ENCODE results near the gene MAP3K4.
A peak's percentile ranks its signal among the peaks of the same experiment; 100 is the strongest.

The MAP3K4 gene

GRCh38 chr6:160991406-160992060 lies at the start of gene MAP3K4:
Gene MAP3K4 (plus strand): TSS chr6:160991769. CDS start chr6:160991932, 163 bp downstream.
- DNase-seq (ENCODE audit: low spot score): peak; percentile 72

- DNase-seq (ENCODE audit: low spot score): no peak
These were observed 47.6 kb upstream of the MAP3K4 start for GRCh38 chr6:160943997-160944396.

- DNase-seq (ENCODE audit: low spot score): no peak
These were observed 45.9 kb upstream of the MAP3K4 start for GRCh38 chr6:160945516-160946177.

- DNase-seq (ENCODE audit: low spot score): no peak
These were observed 42.0 kb upstream of the MAP3K4 start for GRCh38 chr6:160949531-160949930.

DNA sequence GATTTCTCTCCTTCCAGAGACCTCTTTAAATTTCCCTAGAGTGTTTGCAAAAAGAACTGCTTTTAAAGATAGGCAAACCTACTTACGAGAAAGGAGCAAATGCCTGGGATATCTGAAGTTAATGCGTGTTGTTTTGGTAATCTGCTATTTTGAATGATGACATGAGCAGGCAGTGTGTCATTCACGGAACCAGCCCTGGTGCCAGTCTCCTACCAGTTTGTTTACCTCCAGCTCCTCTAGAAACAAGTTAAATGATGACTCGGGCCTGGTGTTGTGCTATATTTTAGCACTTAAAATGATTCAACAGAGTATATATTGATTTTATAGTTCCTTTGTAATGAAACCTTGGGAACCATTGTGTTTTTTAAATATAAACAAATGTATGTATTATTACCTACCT lies 41.1 kb upstream of the MAP3K4 start:
- no peak for DNase-seq (ENCODE audit: low spot score)

GRCh38 chr6:160951187-160952030 lies 40.2 kb upstream of the MAP3K4 start:
- DNase-seq (ENCODE audit: low spot score): no peak

- DNase-seq (ENCODE audit: low spot score): no peak
These were observed 38.8 kb upstream of the MAP3K4 start for GRCh38 chr6:160952633-160953281.

GRCh38 chr6:160955508-160956295 lies 35.9 kb upstream of the MAP3K4 start:
- DNase-seq (ENCODE audit: low spot score): no peak

- DNase-seq (ENCODE audit: low spot score): no peak
These were observed 35.1 kb upstream of the MAP3K4 start for GRCh38 chr6:160956300-160957035.

GRCh38 chr6:160959726-160960435 lies 31.7 kb upstream of the MAP3K4 start:
- DNase-seq (ENCODE audit: low spot score): no peak

DNA sequence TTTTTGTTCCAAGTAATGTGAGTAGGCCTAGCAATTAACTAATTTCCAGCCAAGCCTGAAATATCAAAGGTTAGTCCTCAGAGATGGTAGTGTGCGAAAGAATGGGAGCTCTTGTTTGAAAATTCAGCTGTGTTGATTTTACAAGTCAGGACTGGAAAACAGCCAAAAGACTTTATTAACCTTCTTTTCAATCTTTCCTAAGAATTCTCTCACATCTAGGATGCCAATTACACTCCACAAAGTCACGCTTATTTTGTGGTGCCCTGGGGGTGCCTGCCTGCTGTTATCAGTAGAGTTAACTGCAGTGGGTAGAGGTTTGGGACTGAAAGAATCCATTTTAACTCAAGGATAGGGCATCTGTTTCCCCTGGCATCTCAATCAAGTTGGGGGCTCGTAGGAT lies 30.7 kb upstream of the MAP3K4 start:
- DNase-seq (ENCODE audit: low spot score): no peak

DNA sequence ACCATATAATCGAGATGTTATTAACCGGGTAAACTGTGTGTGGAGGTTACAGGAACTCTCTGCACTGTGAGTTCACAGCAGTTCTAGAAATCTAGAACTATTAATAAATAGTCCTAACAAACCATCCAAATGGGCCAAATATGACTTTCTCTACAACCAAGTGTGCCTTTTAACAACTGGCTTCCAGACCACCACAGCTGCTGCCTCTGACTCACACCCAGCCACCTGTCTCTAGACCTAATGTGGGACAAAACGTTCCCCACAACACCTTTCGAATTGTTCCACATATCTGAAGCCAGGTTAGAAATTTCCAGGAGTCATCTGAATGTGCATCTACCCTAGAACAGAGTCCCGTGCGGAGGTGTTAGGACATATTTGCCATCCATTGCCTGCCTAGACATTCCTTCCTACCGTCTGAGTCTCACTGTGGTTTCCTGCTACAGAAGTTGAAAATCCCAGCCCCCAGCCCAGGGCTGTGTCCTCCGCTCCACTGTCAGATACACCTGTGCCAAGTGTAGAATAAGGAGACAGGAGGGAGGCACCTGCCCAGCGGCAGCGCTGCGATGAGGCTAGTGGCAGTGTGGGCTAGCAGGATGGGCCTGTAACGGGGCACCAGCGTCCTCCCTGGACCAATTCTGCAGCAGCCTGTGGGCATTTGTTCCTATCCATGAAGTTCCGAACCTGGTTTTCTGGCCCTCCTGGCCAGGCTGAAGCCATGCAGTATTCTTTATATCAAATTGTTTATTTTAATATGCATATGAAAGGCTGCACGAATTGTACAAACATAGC lies 28.5 kb upstream of the MAP3K4 start:
- DNase-seq (ENCODE audit: low spot score): no peak

DNA sequence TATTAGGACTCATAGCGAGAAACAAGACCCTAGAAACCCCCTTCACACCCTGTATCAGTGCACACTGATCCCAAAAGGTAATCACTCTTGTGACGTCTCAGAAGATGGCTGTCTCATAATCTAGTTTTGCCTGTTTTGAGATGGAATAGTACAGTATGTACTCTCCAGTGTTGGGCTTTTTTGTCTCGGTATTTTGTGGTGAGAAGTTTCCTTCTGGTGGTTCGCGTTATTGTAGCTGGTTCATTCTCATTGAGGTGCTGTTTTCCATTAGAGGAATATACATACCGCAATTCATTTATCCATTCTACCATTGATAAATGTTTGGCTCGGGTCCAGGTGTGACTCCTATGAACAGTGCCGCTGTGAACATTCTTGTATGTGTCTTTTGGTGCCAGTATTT lies 27.9 kb upstream of the MAP3K4 start:
- DNase-seq (ENCODE audit: low spot score): no peak

- DNase-seq (ENCODE audit: low spot score): no peak
These were observed 25.7 kb upstream of the MAP3K4 start for GRCh38 chr6:160965893-160966292.

DNA sequence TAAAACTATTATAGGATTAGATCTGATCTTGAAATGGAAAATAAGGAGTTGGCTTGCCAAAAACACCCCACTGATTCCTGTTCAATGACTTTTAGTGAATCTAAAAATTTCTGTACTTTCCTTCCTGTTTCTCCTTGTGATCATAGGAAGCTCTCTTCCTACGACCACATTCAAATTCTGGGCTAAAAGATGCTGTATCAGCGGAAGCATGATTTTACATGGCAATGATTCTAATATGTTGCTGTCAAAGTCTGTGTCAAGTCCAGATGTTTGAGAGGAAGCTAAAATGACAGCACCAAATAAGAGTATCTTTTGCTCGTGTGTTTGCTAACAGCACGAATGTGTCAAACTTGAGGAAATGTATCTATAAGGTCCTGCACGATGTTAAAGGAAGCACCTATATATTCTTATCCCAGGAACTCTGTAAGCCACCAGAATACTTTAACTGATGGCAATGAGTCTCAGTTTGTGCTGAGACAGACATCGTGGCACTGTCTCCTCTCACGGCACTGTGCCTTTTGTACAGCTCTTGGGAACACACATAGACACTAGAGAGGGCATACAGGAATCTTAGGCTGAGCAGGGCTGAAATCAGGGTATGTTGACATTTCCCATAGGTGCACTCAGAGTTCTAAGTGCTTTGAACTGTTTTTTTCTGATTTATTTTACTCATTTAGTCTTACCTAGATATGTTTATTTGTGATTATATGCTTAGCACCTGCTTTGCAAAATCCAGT lies 24.9 kb upstream of the MAP3K4 start:
- no peak for DNase-seq (ENCODE audit: low spot score)

DNA sequence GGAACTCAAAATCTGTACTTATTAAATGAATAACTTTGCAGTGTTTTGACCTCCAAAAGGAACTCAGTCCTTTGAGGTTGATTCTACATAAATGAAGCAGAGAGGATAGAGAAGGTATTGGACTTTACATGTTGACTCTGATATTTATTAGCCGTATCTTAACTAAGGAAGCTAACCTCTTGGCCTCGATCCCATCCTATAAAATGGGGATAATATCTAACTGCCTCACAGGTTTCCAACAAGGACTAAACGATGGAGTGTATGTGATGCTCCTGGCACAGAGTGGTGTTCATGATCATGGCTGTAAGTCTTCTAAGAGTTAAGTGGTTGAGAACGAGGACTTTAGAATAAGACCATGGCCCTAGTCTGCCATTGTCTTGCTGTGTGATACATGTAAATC lies 24.2 kb upstream of the MAP3K4 start:
- DNase-seq (ENCODE audit: low spot score): no peak

DNA sequence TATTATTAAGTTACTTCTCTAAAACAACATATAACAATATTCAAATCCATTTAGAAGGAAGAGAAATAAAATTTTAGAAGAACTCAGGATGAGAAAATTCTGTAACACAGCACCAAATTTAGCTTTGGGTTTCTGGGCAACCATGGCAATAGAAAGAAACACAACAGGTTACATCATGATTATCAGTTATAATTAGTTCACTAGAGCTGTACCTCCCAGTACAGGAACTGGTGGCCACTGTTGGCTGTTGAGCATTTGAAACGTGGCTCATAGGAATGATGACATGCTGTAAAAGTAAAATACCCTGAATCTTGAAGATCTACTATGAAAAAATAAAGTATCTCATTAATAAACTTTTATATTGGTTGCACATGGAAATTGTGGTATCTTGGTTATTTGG lies 23.7 kb upstream of the MAP3K4 start:
- no peak for DNase-seq (ENCODE audit: low spot score)

- DNase-seq (ENCODE audit: low spot score): no peak
These were observed 20.4 kb upstream of the MAP3K4 start for GRCh38 chr6:160971171-160971570.

DNA sequence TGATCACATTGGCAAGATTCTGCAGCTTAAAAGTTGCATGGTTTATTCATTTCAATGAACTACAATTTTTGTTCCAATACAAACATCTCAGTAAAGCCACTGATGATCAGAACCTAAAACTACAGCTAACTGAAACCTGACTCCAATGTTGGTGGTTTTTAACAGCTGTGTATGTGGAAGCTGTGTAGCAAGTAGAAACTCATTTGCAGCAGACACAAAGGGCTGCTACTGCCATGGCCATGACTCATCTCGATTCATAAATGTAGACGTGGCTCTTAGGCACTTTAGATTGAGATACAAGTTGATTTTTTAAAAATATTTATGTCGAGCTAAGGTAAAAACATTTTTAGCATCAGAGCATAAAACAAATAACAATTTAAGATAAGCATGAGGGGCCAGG lies 19.5 kb upstream of the MAP3K4 start:
- no peak for DNase-seq (ENCODE audit: low spot score)
